ENCODE data around the gene PTPRM.
"Not testable (repeated sequence)": the region's sequence is repeated elsewhere in the genome, so short reads cannot be mapped to it uniquely, and the experiment has no call there.

The PTPRM gene

DNA sequence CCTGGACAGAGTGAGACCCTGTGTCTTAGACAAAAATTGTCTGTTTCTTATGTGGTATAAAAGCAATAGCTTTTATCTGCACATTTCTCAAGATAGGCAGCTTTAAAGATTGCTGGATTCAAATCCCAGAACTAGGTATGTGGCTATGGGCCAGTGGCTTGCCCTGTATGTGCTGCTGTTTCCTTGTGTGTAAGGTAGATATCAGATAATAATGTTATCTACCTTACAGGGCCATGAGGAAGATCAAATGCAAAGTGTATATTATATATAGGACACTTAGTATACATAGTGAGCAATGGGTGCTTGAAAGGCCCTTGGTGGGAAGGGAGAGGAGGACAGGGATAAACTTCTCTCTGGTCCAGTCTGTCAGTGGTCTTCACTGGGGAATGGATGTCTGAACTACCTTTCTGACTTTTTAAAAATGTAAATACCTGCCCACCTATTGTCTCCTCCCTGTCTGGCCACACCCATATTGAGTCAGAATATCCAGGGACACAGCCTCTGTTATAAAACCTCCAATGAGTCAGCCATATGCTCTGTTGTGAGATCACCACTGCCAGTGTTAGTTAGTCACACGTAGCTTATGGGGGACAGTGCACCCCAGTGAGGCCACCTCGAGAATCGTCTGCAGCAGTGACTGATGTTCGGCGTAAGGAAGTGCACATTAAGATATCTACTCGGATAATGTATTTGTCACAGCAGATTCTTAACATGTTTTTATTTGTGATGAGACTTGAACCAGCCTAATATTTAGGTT, 383.4 kb downstream of the PTPRM start:
- DNase-seq (ENCODE audit: low spot score): no peak

DNA sequence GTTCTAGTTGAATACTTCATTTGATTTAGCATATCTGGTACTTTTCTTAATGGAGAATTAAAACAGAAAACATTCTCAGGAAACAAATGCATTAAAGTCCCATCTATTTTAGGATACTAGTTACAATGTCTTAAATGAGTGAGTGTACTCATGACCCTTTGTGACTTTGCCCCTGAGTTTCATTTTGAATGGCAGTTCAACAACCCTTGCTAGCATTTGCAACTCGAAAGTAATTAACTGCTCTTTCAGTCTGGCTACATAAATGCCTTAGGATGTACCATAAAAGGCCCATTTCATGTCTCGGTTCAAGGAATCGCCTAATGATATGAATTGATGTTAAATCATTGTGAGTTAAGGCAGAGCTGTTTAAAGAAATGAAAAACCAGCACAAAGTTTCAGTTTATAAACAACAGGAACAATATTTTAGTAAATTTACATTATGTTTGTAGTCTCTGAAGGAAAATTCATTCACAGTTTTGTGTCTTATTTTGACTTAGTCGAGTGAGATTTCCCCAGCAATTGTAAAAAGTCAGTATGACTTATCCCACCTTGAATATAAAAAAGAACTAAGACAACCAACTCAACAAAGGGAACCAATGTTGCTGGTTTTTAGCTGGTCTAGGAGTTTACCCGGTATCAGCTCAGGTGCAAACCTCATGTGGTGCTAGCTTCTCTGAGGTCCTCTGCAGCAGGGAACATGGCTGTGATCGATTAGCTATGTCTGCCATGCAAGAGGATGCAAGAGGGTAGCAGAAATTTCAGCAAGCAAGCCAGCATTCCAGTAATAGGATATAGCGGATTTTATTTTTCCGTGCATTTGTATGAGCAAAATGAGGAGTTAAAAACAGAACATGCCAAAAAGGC, 386.2 kb downstream of the PTPRM start:
- no peak for DNase-seq (ENCODE audit: low spot score)

DNA sequence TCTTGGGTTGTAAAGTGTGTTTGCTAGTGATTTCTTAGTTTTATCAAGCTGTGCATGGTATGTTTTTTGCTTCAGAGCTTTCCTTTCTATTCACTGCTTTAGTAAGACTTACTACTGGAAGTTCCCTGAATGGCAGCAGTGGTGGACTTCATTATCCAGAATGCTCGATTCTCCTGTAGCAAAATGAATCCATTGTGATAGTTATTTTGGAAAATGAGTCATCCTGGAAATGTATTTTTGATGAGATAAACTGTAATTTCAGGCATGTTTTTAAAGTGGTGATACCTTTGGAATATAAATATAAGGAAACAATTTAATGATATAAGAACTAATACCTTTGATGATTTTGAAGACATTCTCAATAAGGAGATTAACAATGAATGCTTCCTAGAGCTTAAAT, 387.1 kb downstream of the PTPRM start:
- peak; percentile 27 for DNase-seq (ENCODE audit: low spot score)

DNA sequence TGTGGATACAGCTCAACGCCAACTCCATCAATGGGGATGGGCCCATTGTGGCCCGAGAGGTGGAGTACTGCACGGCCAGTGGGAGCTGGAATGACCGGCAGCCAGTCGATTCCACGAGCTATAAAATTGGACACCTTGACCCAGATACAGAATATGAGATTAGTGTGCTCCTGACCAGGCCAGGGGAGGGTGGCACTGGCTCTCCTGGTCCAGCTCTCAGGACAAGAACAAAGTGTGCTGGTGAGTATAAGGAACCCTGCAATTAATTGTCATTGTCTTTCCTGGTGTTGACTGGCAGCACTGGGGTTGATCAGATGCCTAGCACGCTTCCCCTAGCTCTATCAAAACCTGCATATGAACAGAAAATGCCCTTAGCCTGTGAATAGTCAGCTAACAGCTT, 388.1 kb downstream of the PTPRM start:
- no peak for DNase-seq (ENCODE audit: low spot score)

DNA sequence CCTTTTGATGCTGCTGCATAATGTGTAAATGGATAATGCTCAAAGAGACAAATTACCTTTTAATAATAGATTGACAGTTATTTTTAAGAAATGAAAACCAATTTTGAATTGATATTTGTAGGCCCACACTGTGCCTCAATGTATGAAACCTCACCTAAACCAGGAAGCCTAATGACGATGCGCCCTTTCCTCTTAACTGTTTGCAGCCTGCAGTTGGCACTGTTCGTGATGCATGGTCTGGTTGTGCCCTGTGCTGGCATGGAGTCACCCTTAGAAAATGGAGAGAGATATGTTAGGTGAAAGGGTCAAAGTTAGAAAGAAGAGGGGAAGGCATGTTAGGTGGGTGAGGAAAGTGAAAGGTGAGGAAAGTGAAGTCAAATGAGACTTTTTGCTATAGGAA, 390.2 kb downstream of the PTPRM start:
- no peak for DNase-seq (ENCODE audit: low spot score)

DNA sequence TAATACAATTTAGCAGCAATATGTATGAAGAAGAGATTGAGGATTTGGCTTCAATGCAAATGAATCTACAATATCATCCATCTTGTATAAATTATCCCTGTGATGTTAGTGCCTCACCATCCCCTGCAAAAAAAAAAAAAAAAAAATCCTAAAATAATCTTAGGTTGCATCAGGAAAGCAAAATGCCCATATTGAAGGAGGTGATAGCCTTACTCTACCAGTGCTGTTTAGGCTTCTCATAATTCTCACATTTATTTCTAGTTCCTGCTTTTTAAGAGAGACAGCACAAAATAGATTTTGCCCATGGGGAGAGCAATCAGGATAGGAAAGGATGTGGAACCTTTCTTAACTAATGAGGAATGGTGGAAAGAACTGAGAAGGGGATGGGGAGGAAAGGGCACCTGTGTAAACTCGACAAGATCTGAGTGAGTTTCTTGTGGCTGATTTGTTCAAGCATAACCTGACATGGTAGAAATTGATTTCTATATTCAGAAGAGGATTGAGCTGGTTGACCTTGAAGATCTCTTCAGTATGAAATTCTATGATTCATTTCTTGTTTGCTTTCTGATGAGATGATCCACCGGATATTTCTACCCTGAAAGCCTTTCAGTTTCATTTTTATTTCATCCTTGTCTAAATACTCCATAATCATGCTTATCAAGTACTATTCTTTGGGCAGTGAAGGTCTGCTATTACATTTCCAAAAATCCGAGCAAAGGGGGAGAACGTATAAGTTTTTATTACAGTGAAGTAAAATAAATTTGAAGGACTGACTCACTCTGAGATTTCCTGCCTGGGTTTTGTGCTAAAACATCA, 391.2 kb downstream of the PTPRM start:
- DNase-seq (ENCODE audit: low spot score): no peak

DNA sequence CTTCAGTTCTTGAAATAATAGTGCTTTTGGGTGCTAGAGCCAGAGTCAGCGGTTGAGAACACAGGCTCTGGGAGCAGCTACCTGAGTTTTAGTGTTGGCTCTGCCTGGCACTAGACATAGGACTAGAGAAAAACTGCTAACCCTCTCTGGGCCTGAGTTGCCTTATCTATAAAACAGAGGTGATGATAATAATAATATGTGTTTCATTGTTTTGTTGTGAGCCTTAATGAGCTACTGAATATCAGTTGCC, 391.7 kb downstream of the PTPRM start:
- no peak for DNase-seq (ENCODE audit: low spot score)

DNA sequence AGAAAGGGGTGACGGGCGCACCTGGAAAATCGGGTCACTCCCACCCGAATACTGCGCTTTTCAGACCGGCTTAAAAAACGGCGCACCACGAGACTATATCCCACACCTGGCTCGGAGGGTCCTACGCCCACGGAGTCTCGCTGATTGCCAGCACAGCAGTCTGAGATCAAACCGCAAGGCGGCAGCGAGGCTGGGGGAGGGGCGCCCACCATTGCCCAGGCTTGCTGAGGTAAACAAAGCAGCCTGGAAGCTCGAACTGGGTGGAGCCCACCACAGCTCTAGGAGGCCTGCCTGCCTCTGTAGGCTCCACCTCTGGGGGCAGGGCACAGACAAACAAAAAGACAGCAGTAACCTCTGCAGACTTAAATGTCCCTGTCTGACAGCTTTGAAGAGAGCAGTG, 399.6 kb downstream of the PTPRM start:
- not testable (repeated sequence) for DNase-seq (ENCODE audit: low spot score)

DNA sequence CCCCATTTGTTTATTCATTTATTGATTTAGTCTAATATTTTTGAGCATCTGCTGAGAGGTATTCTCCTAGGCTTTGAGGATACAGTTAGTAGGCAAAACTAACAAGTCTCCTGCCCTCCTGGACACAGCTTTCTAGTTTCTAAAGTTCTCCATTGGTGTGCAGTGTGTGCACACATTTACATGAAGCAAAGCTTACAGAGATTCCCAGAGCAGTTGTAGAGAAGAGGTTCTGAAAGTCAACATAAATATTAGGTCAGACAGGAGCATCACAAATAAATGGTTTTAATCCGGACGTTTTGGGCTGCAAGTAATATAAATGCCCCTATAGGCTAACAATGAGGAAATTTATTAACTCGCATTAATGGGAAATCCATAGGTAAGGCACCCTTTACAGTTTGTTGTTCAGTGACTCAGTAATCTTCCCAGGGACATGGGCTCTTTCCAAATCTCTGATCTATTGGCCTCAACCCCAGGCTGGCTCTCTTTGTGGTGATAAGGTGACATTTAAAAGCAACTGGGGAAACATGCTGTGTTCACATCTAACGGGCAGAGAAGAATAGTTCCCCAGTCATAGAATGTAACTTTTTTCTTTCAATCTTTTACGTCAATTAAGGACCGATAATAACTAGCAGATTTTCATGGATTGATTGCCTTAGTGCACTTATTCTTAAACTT, 407.2 kb downstream of the PTPRM start:
- no peak for DNase-seq (ENCODE audit: low spot score)

DNA sequence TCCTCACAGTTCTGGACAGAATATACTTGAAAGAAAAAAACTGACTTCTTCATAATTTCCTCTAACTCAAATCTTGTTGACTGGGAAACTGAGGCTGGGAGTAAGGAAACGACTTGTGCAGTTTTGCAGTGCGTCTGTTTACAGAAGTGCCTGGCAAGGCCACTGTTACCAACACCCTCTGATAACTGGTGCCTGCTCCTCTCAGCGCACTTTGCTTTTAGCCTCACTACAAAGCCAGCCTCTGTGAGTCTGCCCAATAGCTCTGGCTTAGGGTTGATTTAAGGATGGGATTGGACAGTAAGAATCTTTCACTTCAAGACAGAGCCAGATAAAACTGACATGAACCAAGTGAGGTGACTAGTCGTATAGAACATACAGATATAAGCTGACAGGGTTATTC, 410.8 kb downstream of the PTPRM start:
- DNase-seq (ENCODE audit: low spot score): no peak

DNA sequence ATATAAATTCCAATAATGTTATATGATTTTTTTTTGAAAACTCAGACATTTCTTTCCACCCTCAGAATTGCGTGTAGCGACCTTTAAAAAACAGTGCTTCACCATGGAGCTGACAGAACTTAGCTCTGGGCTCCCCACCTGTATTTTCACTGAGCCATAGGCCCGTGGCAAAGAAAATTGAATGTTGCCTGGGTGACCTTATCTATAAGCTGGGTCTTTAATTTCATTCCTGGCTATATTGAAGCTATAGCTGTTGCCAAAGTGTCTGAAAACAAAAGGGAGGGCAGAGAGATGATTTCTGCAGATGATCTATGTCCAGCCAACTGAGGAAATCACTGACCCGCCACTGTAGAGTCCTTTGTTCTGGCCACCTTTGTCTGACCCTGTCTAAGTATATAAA, 411.7 kb downstream of the PTPRM start:
- DNase-seq (ENCODE audit: low spot score): no peak

DNA sequence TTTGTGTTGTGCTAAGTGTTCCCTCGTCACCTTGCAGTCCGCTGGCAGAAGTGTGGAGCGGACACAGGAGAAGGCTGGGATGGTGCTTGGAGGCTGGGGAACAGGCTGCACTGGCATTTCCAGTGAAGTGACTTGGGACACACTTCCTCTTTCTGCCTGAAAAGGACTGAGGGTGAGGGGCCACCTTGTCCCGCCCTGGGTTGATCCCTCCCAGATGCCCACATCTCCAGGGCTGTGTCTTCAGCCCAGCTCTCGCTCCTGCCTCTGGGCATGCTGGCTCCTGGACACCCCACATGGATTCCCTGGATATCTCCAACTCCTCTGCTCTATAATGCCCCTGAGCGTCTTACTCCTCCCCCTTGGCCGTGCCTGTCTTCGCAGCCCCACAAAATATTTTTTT, 412.6 kb downstream of the PTPRM start:
- DNase-seq (ENCODE audit: low spot score): no peak

DNA sequence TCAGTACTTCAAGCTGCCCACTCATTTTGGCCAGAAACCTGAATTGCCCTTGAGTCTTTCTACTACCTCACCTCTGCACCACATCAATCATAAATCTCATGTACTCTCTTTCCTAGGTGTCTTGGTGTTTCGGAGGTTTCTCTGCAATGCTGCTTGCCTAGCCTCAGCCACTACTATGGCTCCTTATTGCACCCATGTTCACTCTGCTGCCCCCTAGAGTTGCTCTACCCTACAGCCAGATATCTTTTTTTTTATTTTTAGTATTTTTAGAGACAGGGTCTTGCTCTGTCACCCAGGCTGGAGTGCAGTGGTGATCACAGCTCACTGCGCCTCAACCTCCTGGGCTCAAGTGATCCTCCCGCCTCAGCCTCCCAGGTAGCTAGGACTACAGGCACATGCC, 413.0 kb downstream of the PTPRM start:
- no peak for DNase-seq (ENCODE audit: low spot score)

DNA sequence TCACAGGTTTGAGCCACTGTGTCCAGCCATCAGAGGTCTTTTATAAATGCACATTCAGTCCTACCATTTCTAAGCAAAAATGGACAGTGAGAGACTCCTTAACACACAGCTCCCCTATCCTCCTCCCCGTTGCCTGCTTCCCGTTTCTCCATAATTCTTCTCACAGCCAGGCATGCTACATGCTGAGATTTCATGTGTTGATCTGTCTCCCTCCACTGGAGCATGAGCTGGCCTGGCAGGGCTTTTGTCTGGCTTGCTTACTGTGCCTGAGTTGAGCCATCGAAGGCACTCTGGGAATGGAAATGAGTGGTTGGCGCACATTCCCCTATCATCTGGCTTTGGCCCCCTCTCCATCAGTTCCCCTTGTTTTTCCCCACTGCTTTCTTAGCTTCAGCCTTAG, 413.5 kb downstream of the PTPRM start:
- DNase-seq (ENCODE audit: low spot score): no peak

DNA sequence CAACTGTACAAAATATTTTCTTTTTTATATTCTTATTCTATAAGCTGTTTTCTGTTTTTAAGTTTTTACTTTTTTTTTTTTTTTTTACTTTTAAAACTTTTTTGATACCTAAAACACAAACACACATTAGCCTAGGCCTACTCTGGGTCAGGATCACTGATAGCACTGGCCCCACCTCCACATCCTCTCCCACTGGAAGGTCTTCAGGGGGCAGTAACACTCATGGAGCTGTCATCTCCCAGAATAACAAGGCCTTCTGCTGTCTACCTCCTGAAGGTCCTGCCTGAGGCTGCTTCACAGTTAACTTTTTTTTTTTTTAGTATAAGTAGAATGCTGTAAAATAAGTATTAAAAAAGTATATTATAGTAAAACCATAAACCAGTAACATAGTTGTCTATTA, 415.1 kb downstream of the PTPRM start:
- no peak for DNase-seq (ENCODE audit: low spot score)

DNA sequence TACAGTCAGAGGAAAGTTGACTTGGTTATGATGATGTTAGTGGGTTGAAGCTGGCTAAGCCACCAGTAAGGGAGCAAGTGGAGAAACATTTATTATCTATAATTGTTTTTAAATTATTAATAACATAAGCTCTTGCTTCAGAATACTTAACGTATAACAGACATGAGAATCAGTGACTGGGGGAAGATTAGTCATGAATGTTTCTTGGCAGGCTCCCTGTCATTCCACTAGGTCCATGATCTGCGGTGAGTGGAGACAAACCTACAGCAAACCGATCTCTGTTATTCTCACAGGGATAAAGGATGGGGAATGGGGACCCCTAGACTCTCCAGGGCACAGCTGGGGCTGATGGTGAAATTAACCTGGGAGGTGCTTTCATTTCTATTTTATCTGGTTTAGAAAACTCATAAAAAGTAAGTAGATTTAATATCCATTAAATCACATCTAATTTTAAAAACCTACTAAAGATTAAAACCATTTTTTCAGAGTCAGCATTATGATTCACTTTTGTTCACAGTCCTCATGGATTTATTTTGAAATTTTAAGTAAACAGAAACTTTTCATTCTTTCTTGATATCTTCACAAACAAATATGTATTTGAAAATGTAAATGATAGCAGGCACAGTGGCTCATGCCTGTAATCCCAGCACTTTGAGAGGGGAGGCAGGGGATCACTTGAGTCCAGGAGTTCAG, 420.3 kb downstream of the PTPRM start:
- no peak for DNase-seq (ENCODE audit: low spot score)

DNA sequence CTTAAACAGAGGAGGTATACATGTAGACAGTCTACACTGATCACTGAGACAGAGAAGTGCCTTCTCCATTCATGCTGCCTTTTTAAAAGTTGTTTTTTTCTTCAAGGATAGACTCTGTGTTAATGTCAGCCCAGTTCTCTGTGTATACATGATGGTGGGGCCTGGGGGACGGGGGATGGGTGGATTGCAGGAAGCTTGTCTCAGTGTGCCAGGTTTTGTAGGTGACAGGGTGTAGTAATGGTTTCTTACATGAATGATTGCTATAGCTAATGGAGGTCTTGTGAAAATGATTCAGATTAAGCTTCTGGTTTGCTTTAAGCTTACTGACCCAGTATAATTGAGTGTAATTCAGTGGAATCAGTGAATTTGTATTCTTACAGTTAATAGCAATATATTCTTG, 423.6 kb downstream of the PTPRM start:
- no peak for DNase-seq (ENCODE audit: low spot score)

DNA sequence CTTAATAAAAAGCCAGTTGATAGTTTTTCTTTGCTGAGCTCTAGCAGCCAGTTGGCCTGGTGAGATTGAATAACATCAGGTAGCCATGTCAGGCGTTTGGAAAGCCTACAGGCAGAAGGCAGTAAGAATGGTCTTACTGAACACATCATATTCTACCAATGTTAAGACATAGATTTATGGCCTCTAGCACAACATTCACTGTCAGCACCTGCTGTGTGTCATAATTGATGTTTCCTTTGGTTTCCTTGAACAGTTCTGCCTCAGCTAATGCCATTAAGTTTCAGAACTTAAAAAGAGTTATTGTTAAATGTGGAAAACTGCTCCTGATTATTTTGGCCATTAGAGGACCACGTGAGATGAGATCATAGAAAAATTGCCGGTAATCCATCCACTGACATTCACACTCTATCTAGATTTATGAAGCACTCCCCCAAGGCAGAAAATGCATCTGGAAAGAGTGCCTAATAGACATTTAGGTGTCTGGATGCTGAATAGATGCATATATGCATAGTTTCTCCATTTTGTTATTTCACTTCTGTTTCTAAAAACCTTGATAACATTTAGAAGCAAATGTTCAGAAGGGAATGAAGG, 434.7 kb downstream of the PTPRM start:
- peak; percentile 6 for DNase-seq (ENCODE audit: low spot score)

DNA sequence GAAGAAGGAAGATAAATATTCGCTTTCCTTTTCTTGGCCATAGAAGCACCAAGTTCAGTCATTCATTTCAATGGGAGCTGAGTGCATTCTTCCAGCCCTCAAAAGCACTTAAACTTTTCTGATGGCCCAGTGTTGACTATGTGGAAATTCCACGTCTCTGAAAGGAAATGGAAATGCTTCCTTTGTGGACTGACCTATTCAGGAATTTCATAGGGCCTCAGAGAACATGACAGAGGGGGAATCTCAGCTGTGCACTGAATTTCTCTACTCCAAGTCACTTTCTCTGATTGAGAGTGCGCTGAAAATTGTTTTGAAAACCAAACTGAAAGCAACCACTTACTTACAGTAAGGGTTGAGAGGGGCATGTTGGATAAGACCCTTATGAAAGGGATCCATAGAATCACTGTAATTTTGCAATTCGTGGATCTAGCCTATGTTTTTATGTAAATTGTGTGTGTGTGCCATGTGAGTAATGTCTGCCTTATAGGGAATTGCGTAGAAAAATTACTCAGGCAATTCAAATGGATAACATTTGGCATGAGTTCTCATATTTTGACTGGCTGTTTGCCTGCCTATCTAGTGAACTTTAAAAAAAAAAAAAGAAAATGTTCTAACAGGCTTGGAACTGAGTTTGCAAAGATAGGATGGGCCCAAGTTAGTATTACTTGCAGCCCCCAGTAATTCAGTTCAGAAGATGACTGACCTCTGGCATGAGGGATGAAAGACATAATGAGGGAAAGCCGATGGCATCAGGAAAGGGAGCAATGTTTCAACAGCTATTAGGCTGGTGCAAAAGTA, 437.0 kb downstream of the PTPRM start:
- no peak for DNase-seq (ENCODE audit: low spot score)

DNA sequence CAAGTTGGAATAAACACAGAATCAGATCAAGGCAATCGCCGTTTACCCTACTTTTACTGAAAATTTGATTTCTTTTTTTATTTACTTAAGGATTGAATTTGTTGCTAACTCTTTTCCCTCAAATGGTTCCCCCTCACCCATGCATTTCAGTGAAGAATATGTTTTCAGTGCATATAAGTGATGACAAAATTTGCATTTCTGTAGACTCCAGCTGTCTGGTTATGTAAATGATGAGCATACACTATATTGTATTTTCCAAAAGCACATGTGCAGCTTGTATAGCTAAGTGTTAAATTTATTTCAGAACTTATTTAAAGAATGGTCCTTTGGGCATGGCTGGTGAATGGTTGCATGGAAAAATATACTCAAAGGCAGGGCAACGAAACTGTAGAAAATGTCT, 437.7 kb downstream of the PTPRM start:
- no peak for DNase-seq (ENCODE audit: low spot score)
